ENCODE data around the gene HLCS.

HLCS gene

GRCh38 chr21:36727866-36728265, 238.6 kb downstream of the HLCS start:
- H3K27ac ChIP-seq (ENCODE audit: low read depth, low read length): no peak overlapping the region
- H3K9ac ChIP-seq (ENCODE audit: low read length): no peak overlapping the region

GRCh38 chr21:36725793-36726386, 240.6 kb downstream of the HLCS start:
- Histone ChIP-seq H4K20me1 (ENCODE audit: low read depth, low read length) (no peaks in the 10 kb centered on the region), H3K9ac (ENCODE audit: low read length) (no peak overlapping the region), H3F3A (ENCODE audit: insufficient read depth) (no peaks in the 10 kb centered on the region), H3K79me2 (ENCODE audit: insufficient read depth, low read length) (no peaks in the 10 kb centered on the region), H3K36me3 (ENCODE audit: low read length) (no peaks in the 10 kb centered on the region), H3K4me2 (ENCODE audit: low read depth, low read length, poor library complexity, severe bottlenecking) (no peak overlapping the region), H3K9me2 (replicated peaks; ENCODE audit: insufficient read depth, low read length) (no peaks in the 10 kb centered on the region), H3K27me3 (ENCODE audit: low read length) (no peaks in the 10 kb centered on the region), H3K9me3 (ENCODE audit: insufficient read depth, low read length) (no peaks in the 10 kb centered on the region), H2AFZ (ENCODE audit: low read depth, low read length, severe bottlenecking) (no peak overlapping the region), H3K4me3 (ENCODE audit: insufficient read depth, low read length, poor library complexity, severe bottlenecking) (no peak overlapping the region), H3K27ac (ENCODE audit: low read depth, low read length) (no peak overlapping the region)
- TF ChIP-seq CTCF (IDR thresholded peaks at IDR 0.05; ENCODE audit: insufficient read depth, low read length, poor library complexity, severe bottlenecking): no peak
- no peak for TF ChIP-seq EZH2phosphoT487 (conservative IDR thresholded peaks at IDR 0.05; ENCODE audit: low read length)

More at GRCh38 chr21:36727866-36728265, 238.6 kb downstream of the HLCS start:
- H3K4me3 ChIP-seq (ENCODE audit: insufficient read depth, low read length, poor library complexity, severe bottlenecking): no peak overlapping the region
- TF ChIP-seq EZH2phosphoT487 (conservative IDR thresholded peaks at IDR 0.05; ENCODE audit: low read length) (no peak), CTCF (IDR thresholded peaks at IDR 0.05; ENCODE audit: insufficient read depth, low read length, poor library complexity, severe bottlenecking) (no peak)
- no peaks in the 10 kb centered on the region for H3K36me3 ChIP-seq (ENCODE audit: low read length)
- H3K27me3 ChIP-seq (ENCODE audit: low read length): no peaks in the 10 kb centered on the region
- H2AFZ ChIP-seq (ENCODE audit: low read depth, low read length, severe bottlenecking): no peak overlapping the region
- no peak overlapping the region for H3K4me2 ChIP-seq (ENCODE audit: low read depth, low read length, poor library complexity, severe bottlenecking)
- H3K9me2 ChIP-seq (replicated peaks; ENCODE audit: insufficient read depth, low read length): no peaks in the 10 kb centered on the region
- no peaks in the 10 kb centered on the region for H3F3A ChIP-seq (ENCODE audit: insufficient read depth)
- H3K79me2 ChIP-seq (ENCODE audit: insufficient read depth, low read length): no peaks in the 10 kb centered on the region
- no peaks in the 10 kb centered on the region for H3K9me3 ChIP-seq (ENCODE audit: insufficient read depth, low read length)
- H4K20me1 ChIP-seq (ENCODE audit: low read depth, low read length): no peaks in the 10 kb centered on the region

- H3K27me3 ChIP-seq (ENCODE audit: low read length): no peaks in the 10 kb centered on the region
- no peaks in the 10 kb centered on the region for H3F3A ChIP-seq (ENCODE audit: insufficient read depth)
- H3K36me3 ChIP-seq (ENCODE audit: low read length): no peaks in the 10 kb centered on the region
- H3K4me2 ChIP-seq (ENCODE audit: low read depth, low read length, poor library complexity, severe bottlenecking): no peak overlapping the region
- H3K9me2 ChIP-seq (replicated peaks; ENCODE audit: insufficient read depth, low read length): no peaks in the 10 kb centered on the region
- no peak overlapping the region for H3K27ac ChIP-seq (ENCODE audit: low read depth, low read length)
- H3K9me3 ChIP-seq (ENCODE audit: insufficient read depth, low read length): no peaks in the 10 kb centered on the region
- no peak for TF ChIP-seq EZH2phosphoT487 (conservative IDR thresholded peaks at IDR 0.05; ENCODE audit: low read length)
- TF ChIP-seq CTCF (IDR thresholded peaks at IDR 0.05; ENCODE audit: insufficient read depth, low read length, poor library complexity, severe bottlenecking): no peak
- no peak overlapping the region for H3K4me3 ChIP-seq (ENCODE audit: insufficient read depth, low read length, poor library complexity, severe bottlenecking)
- H4K20me1 ChIP-seq (ENCODE audit: low read depth, low read length): no peaks in the 10 kb centered on the region
- no peaks in the 10 kb centered on the region for H3K79me2 ChIP-seq (ENCODE audit: insufficient read depth, low read length)
- no peak overlapping the region for H3K9ac ChIP-seq (ENCODE audit: low read length)
- H2AFZ ChIP-seq (ENCODE audit: low read depth, low read length, severe bottlenecking): no peak overlapping the region
Measured at GRCh38 chr21:36724660-36725059, 241.8 kb downstream of the HLCS start.

All from SU-DHL-6 (cell line).